Colonic mucosa (tissue), 4 donors: ENCODE measurements around the gene SPDYE5. TPM values are rescaled to one million over a fixed set of nuclear protein-coding genes. Genes with fewer than 3 reads are reported as not detected.
"Not testable (repeated sequence)": the region's sequence is repeated elsewhere in the genome, so short reads cannot be mapped to it uniquely, and the experiment has no call there.

Source experiments
- DNase-seq: peaks from one replicate; pipeline ENCODE4 v3.0.0-alpha.2; 2020
- H3K27ac ChIP-seq: fragments of 200-600 bp; one replicate; pipeline ENCODE4 v1.8.0; 2021
- H3K27me3 ChIP-seq: fragments of 200-600 bp; one replicate; pipeline ENCODE4 v1.8.0; 2021
- H3K36me3 ChIP-seq: fragments of 200-600 bp; one replicate; pipeline ENCODE4 v1.8.0; 2021
- H3K4me1 ChIP-seq: fragments of 200-600 bp; one replicate; pipeline ENCODE4 v1.8.0; 2021; ENCODE audit warnings: mild to moderate bottlenecking
- H3K4me3 ChIP-seq: fragments of 200-600 bp; one replicate; pipeline ENCODE4 v1.8.0; 2021
- H3K9ac ChIP-seq, 2 donors: one replicate each; pipeline ENCODE4 v1.7.0; 2013; ENCODE audit warnings: control low read depth in 2 of 2, low read depth in 2 of 2, low read length in 2 of 2
- H3K9me3 ChIP-seq: fragments of 200-600 bp; one replicate; pipeline ENCODE4 v1.8.0; 2021
- CTCF ChIP-seq: fragments of 200-600 bp; IDR thresholded peaks from one replicate; pipeline ENCODE4 v1.8.0; 2022; ENCODE audit warnings: antibody characterized with exemption, mild to moderate bottlenecking
- intact Hi-C: fragments of 100-400 bp; cut with DNase I; formaldehyde crosslinking; loops from one replicate; pipeline ENCODE4 v1.14.1; 2022
- total RNA-seq, 2 donors: library from RNA; stranded (reverse); fragmentation: NEBNext Ultra II Directional in 1 of 2; extraction: Animal tissue kit (Norgen Biotek cat#: 25700) in 1 of 2; gene quantifications; one replicate each; pipeline ENCODE4 v1.2.1, GENCODE V29; 2021
- donor health status: healthy.
- donor health status: DM: no; HTN: no; CAD: no.
- donor health status: DM: no; HTN: no; CAD: no.

SPDYE5 gene
- total RNA-seq, 2 donors from 2014 or later, result 0.15 TPM; not detected in 1

- DNase-seq, H3K27ac ChIP-seq, H3K4me1 ChIP-seq, intact Hi-C loops, H3K9me3 ChIP-seq, H3K4me3 ChIP-seq, H3K27me3 ChIP-seq, H3K36me3 ChIP-seq, H3K9ac ChIP-seq: not testable (repeated sequence)
Measured at GRCh38 chr7:75509033-75509432, 16.9 kb downstream of the SPDYE5 start.

GRCh38 chr7:75518842-75519241 lies 26.7 kb downstream of the SPDYE5 start:
- H3K4me1 ChIP-seq, H3K9me3 ChIP-seq, intact Hi-C loops, H3K27me3 ChIP-seq, H3K36me3 ChIP-seq, DNase-seq, H3K4me3 ChIP-seq, H3K27ac ChIP-seq, H3K9ac ChIP-seq: not testable (repeated sequence)

- H3K36me3 ChIP-seq, H3K27me3 ChIP-seq, H3K4me3 ChIP-seq, H3K27ac ChIP-seq, intact Hi-C loops, H3K9me3 ChIP-seq, H3K4me1 ChIP-seq, H3K9ac ChIP-seq, DNase-seq: not testable (repeated sequence)
Measured at GRCh38 chr7:75521727-75522126, 29.6 kb downstream of the SPDYE5 start.

GRCh38 chr7:75527224-75527722 lies 35.2 kb downstream of the SPDYE5 start:
- DNase-seq, result peak; percentile 20
- H3K9me3 ChIP-seq, H3K27me3 ChIP-seq, intact Hi-C loops, H3K4me1 ChIP-seq, H3K36me3 ChIP-seq: not testable (repeated sequence)
- Histone ChIP-seq H3K9ac (peak overlapping the region; percentile 63 to 87), H3K4me3 (peak overlapping the region; percentile 99), H3K27ac (peak overlapping the region; percentile 87)

GRCh38 chr7:75531359-75531821 lies 39.3 kb downstream of the SPDYE5 start:
- Histone ChIP-seq H3K27me3 (no peaks in the 10 kb centered on the region), H3K4me3 (no peak overlapping the region), H3K9ac (no peak overlapping the region), H3K27ac (no peak overlapping the region), H3K36me3 (no peaks in the 10 kb centered on the region), H3K9me3 (no peaks in the 10 kb centered on the region), H3K4me1 (peaks cover 4% of the 10 kb centered on the region)
- DNase-seq, result no peak
- no peak for TF ChIP-seq CTCF
- intact Hi-C loops, result no loop called here

GRCh38 chr7:75532639-75533038 lies 40.5 kb downstream of the SPDYE5 start:
- Histone ChIP-seq H3K36me3 (no peaks in the 10 kb centered on the region), H3K4me1 (no peaks in the 10 kb centered on the region), H3K9ac (no peak overlapping the region), H3K27me3 (no peaks in the 10 kb centered on the region), H3K9me3 (no peaks in the 10 kb centered on the region), H3K27ac (no peak overlapping the region), H3K4me3 (no peak overlapping the region)
- DNase-seq, result no peak
- TF ChIP-seq CTCF, result no peak
- intact Hi-C loops, result no loop called here

GRCh38 chr7:75533926-75534325 lies 41.8 kb downstream of the SPDYE5 start:
- intact Hi-C loops, result no loop called here
- H3K36me3 ChIP-seq, result no peaks in the 10 kb centered on the region
- no peak for DNase-seq
- no peak overlapping the region for H3K27ac ChIP-seq
- H3K9ac ChIP-seq, result no peak overlapping the region
- no peak for TF ChIP-seq CTCF
- no peaks in the 10 kb centered on the region for H3K27me3 ChIP-seq
- no peaks in the 10 kb centered on the region for H3K4me1 ChIP-seq
- H3K9me3 ChIP-seq, result no peaks in the 10 kb centered on the region
- no peak overlapping the region for H3K4me3 ChIP-seq
